ACC112 (cell line): ENCODE measurements around the gene UBAC1.
"Not testable (repeated sequence)": the region's sequence is repeated elsewhere in the genome, so short reads cannot be mapped to it uniquely, and the experiment has no call there.

Experiments
- H2AFZ ChIP-seq: fragments of 200-600 bp; sonication (generic); one replicate; pipeline ENCODE4 v1.6.0; 2017; ENCODE audit warnings: antibody characterized with exemption, low read length; ENCODE audit not compliant: unreplicated experiment
- H3K27ac ChIP-seq: fragments of 200-600 bp; sonication (generic); 2 replicates; pipeline ENCODE4 v1.5.1; 2014; ENCODE audit warnings: low read depth, mild to moderate bottlenecking, antibody characterized with exemption, low read length, moderate library complexity
- H3K27me3 ChIP-seq: fragments of 200-600 bp; sonication (generic); 2 replicates; pipeline ENCODE4 v1.6.1; 2014; ENCODE audit warnings: mild to moderate bottlenecking, antibody characterized with exemption, low read length, moderate library complexity, mixed read lengths; ENCODE audit not compliant: insufficient read depth
- H3K36me3 ChIP-seq: fragments of 200-600 bp; sonication (generic); 2 replicates; pipeline ENCODE4 v1.6.1; 2016; ENCODE audit warnings: mild to moderate bottlenecking, antibody characterized with exemption, low read length, moderate library complexity, mixed read lengths; ENCODE audit not compliant: insufficient read depth
- H3K4me1 ChIP-seq: fragments of 200-600 bp; sonication (generic); one replicate; pipeline ENCODE4 v1.6.1; 2016; ENCODE audit warnings: low read length, mixed read lengths; ENCODE audit not compliant: insufficient read depth, unreplicated experiment, control insufficient read depth
- H3K4me3 ChIP-seq: fragments of 200-600 bp; sonication (generic); 2 replicates; pipeline ENCODE4 v1.5.1; 2014; ENCODE audit warnings: mild to moderate bottlenecking, low read depth, low read length
- H3K79me2 ChIP-seq: fragments of 200-600 bp; sonication (generic); one replicate; pipeline ENCODE4 v1.6.0; 2016; ENCODE audit warnings: low read length; ENCODE audit not compliant: control insufficient read depth, unreplicated experiment, insufficient read depth

The UBAC1 gene

GRCh38 chr9:135892327-135892726 is 68.8 kb downstream of the UBAC1 start:
- not testable (repeated sequence) for H2AFZ ChIP-seq, H3K36me3 ChIP-seq, H3K27me3 ChIP-seq, H3K4me1 ChIP-seq, H3K27ac ChIP-seq, H3K4me3 ChIP-seq
- peaks cover 92% of the 10 kb centered on the region for H3K79me2 ChIP-seq

- Histone ChIP-seq H3K79me2 (peaks cover 92% of the 10 kb centered on the region), H3K27ac (no peak overlapping the region), H3K27me3 (no peaks in the 10 kb centered on the region), H3K4me1 (peaks cover 15% of the 10 kb centered on the region), H3K4me3 (no peak overlapping the region), H3K36me3 (no peaks in the 10 kb centered on the region), H2AFZ (no peak overlapping the region)
Observed at GRCh38 chr9:135891027-135891631, 70.0 kb downstream of the UBAC1 start.

- Histone ChIP-seq H3K27me3 (no peaks in the 10 kb centered on the region), H2AFZ (no peak overlapping the region), H3K36me3 (no peaks in the 10 kb centered on the region), H3K4me3 (no peak overlapping the region), H3K79me2 (peaks cover 95% of the 10 kb centered on the region), H3K4me1 (peaks cover 22% of the 10 kb centered on the region), H3K27ac (no peak overlapping the region)
Observed at GRCh38 chr9:135890190-135891026, 70.8 kb downstream of the UBAC1 start.

- H3K4me3 ChIP-seq, result no peak overlapping the region
- no peaks in the 10 kb centered on the region for H3K36me3 ChIP-seq
- H3K27ac ChIP-seq, result no peak overlapping the region
- H3K4me1 ChIP-seq, result peaks cover 26% of the 10 kb centered on the region
- H3K27me3 ChIP-seq, result no peaks in the 10 kb centered on the region
- H3K79me2 ChIP-seq, result peaks cover 95% of the 10 kb centered on the region
- H2AFZ ChIP-seq, result no peak overlapping the region
Observed at GRCh38 chr9:135889564-135890189, 71.5 kb downstream of the UBAC1 start.

- Histone ChIP-seq H3K79me2 (peaks cover 95% of the 10 kb centered on the region), H3K36me3 (no peaks in the 10 kb centered on the region), H3K4me1 (peaks cover 32% of the 10 kb centered on the region), H3K27me3 (no peaks in the 10 kb centered on the region), H3K4me3 (no peak overlapping the region), H3K27ac (no peak overlapping the region), H2AFZ (no peak overlapping the region)
Observed at GRCh38 chr9:135888766-135889394, 72.3 kb downstream of the UBAC1 start.

- peaks cover 32% of the 10 kb centered on the region for H3K4me1 ChIP-seq
- H3K4me3 ChIP-seq, result no peak overlapping the region
- H3K27ac ChIP-seq, result no peak overlapping the region
Observed at GRCh38 chr9:135888126-135888765, 72.9 kb downstream of the UBAC1 start.

GRCh38 chr9:135887585-135888050 is 73.6 kb downstream of the UBAC1 start:
- no peak overlapping the region for H2AFZ ChIP-seq
- H3K79me2 ChIP-seq, result peaks cover 94% of the 10 kb centered on the region
- no peak overlapping the region for H3K27ac ChIP-seq
- H3K4me1 ChIP-seq, result peaks cover 32% of the 10 kb centered on the region
- H3K27me3 ChIP-seq, result no peaks in the 10 kb centered on the region
- no peaks in the 10 kb centered on the region for H3K36me3 ChIP-seq
- H3K4me3 ChIP-seq, result no peak overlapping the region

More at GRCh38 chr9:135888126-135888765, 72.9 kb downstream of the UBAC1 start:
- Histone ChIP-seq H2AFZ (no peak overlapping the region), H3K36me3 (no peaks in the 10 kb centered on the region), H3K79me2 (peaks cover 95% of the 10 kb centered on the region), H3K27me3 (no peaks in the 10 kb centered on the region)

GRCh38 chr9:135887021-135887507 is 74.1 kb downstream of the UBAC1 start:
- no peak overlapping the region for H3K27ac ChIP-seq
- no peaks in the 10 kb centered on the region for H3K27me3 ChIP-seq
- H3K4me3 ChIP-seq, result no peak overlapping the region
- H3K79me2 ChIP-seq, result peaks cover 96% of the 10 kb centered on the region
- peaks cover 32% of the 10 kb centered on the region for H3K4me1 ChIP-seq
- H2AFZ ChIP-seq, result no peak overlapping the region
- H3K36me3 ChIP-seq, result no peaks in the 10 kb centered on the region

- H3K27me3 ChIP-seq, result no peaks in the 10 kb centered on the region
- H3K79me2 ChIP-seq, result peaks cover 92% of the 10 kb centered on the region
- H3K27ac ChIP-seq, result no peak overlapping the region
- no peak overlapping the region for H3K4me3 ChIP-seq
- H3K36me3 ChIP-seq, result no peaks in the 10 kb centered on the region
- H3K4me1 ChIP-seq, result peaks cover 32% of the 10 kb centered on the region
- H2AFZ ChIP-seq, result no peak overlapping the region
Observed at GRCh38 chr9:135886147-135886981, 74.8 kb downstream of the UBAC1 start.
